Measurements from ENCODE around the gene RAB26. TPM values are rescaled to one million over a fixed set of nuclear protein-coding genes. Genes with fewer than 3 reads are reported as not detected.

RAB26 gene
- total and polyA plus RNA-seq, 2 donors (not counting 3 experiments of a cell fraction or from before 2014, with no cell fraction given) = 0.91 to 2.0 TPM

GRCh38 chr16:2143878-2144485 lies 4.4 kb upstream of the RAB26 start:
- Histone ChIP-seq H3K79me2 (ENCODE audit: control insufficient read depth, insufficient read depth, low read length) (no peaks in the 10 kb centered on the region), H3K9me1 (replicated peaks; ENCODE audit: control insufficient read depth, extremely low read depth, insufficient read depth, low read length) (no peaks in the 10 kb centered on the region), H3K27ac (ENCODE audit: insufficient read depth, low read depth, low read length) (no peak overlapping the region), H4K20me1 (replicated peaks; ENCODE audit: control insufficient read depth, extremely low read depth, insufficient read depth, low read length) (no peaks in the 10 kb centered on the region), H3K9me3 (replicated peaks; ENCODE audit: control insufficient read depth, insufficient read depth, low read length) (no peaks in the 10 kb centered on the region), H2AFZ (ENCODE audit: low read depth, low read length) (no peak overlapping the region), H3K36me3 (ENCODE audit: control insufficient read depth in 2 of 2, extremely low read depth in 1 of 2, insufficient read depth in 2 of 2, low read length in 2 of 2) (no peaks in the 10 kb centered on the region), H3K4me3 (replicated peaks in 1 of 3; ENCODE audit: insufficient read depth in 1 of 3, low read depth in 1 of 3, low read length in 3 of 3) (no peak overlapping the region), H3K4me2 (ENCODE audit: insufficient read depth, low read length) (no peak overlapping the region), H3K9ac (replicated peaks; ENCODE audit: extremely low read depth, insufficient read depth, low read length) (no peak overlapping the region), H3K4me1 (ENCODE audit: control insufficient read depth, extremely low read depth, insufficient read depth, low read length) (peaks cover 7% of the 10 kb centered on the region), H3K27me3 (ENCODE audit: control insufficient read depth in 2 of 2, insufficient read depth in 2 of 2, low read length in 2 of 2) (no peaks in the 10 kb centered on the region)
- TF ChIP-seq POLR2A (IDR thresholded peaks at IDR 0.05; ENCODE audit: low read depth, low read length) (no peak), POLR2AphosphoS5 (IDR thresholded peaks at IDR 0.05; ENCODE audit: insufficient read depth, low read depth, low read length) (no peak), MYC (IDR thresholded peaks at IDR 0.05; ENCODE audit: low read depth, low read length) (no peak), JUN (IDR thresholded peaks at IDR 0.05; ENCODE audit: borderline replicate concordance, insufficient read depth, insufficient read length, low read depth) (no peak), MAX (IDR thresholded peaks at IDR 0.05; ENCODE audit: insufficient read depth, insufficient read length) (no peak), FOS (IDR thresholded peaks at IDR 0.05; ENCODE audit: borderline replicate concordance, insufficient read depth, low read length) (no peak), CTCF (IDR thresholded peaks at IDR 0.05; ENCODE audit: extremely low read depth in 1 of 2, insufficient read depth in 1 of 2, low read depth in 1 of 2, low read length in 2 of 2) (no peak), EZH2 (IDR thresholded peaks at IDR 0.05; ENCODE audit: borderline replicate concordance, low read depth, low read length, severe bottlenecking) (no peak), GATA2 (IDR thresholded peaks at IDR 0.05; ENCODE audit: insufficient read depth, insufficient read length, low read depth, low read length) (no peak)
- BruUV-seq (replicated peaks) = no TSS peak
- no peak for FAIRE-seq
- DNase-seq (ENCODE audit: low read depth, low spot score) = no peak
- intact Hi-C loops (cut with micrococcal nuclease) = no loop called here
- dilution Hi-C loops (cut with MboI; ENCODE audit: extremely low pct_ligation_motif_present, low sequenced_read_pairs) = no loop called here
- CTCF ChIA-PET = interaction anchor here (1.0 kb wide), 2 partner anchors 127 to 140 kb away, joined by 4 read pairs; no protein-coding TSS in a partner anchor
- POLR2A ChIA-PET = interaction anchor here (4.8 kb wide), 1 partner anchor 11 kb away, joined by 24 read pairs; the partner anchor contains the start of gene TRAF7
